T-cell (primary cell): ENCODE measurements around the gene ZNF581. TPM values are rescaled to one million over a fixed set of nuclear protein-coding genes. Genes with fewer than 3 reads are reported as not detected.

Experiments
- ATAC-seq, 4 experiments: fragments of 200-7000 bp in 3 of 4; fragments of 150-1000 bp in 1 of 4; cut with Tn5 transposase; replicated peaks in 1 of 4; 1 replicate in 3 of 4; 2 replicates in 1 of 4; pipeline ENCODE4 v1.10.0; 2021; ENCODE audit warnings: moderate library complexity in 3 of 4, mild to moderate bottlenecking in 2 of 4, moderate number of reproducible peaks in 1 of 4
- CTCF ChIA-PET, 2 donors: fragments of 300-600 bp; sonication (Branson Sonifier 250); formaldehyde crosslinking; loops; one replicate each; lab custom pipeline; 2022; ENCODE audit warnings: antibody characterized with exemption in 2 of 2; lab: Charles Lee
- POLR2A ChIA-PET, 2 donors: fragments of 300-600 bp; sonication (Branson Sonifier 250); formaldehyde crosslinking; loops; one replicate each; lab custom pipeline; 2022; ENCODE audit warnings: antibody characterized with exemption in 2 of 2; lab: Charles Lee
- DNase-seq, 35 experiments: peaks; one replicate each; pipeline versions ENCODE4 v3.0.0 to v3.0.0-alpha.2; 2013 to 2023
- H3K27ac ChIP-seq: one replicate; pipeline ENCODE4 v1.5.1; 2013; ENCODE audit warnings: low read length
- H3K27me3 ChIP-seq, 2 experiments: replicated peaks in 1 of 2; 1 replicate in 1 of 2; 2 replicates in 1 of 2; pipeline versions ENCODE4 v1.6.1 to v1.7.0; 2013; ENCODE audit warnings: low read length in 1 of 2, mixed read lengths in 1 of 2; ENCODE audit not compliant: control insufficient read depth in 2 of 2, insufficient read depth in 2 of 2; ENCODE audit errors: extremely low read depth in 1 of 2
- H3K36me3 ChIP-seq, 2 donors: 1 replicate in 1 of 2; 2 replicates in 1 of 2; pipeline versions ENCODE4 v1.6.1 to v1.7.0; 2013; ENCODE audit warnings: low read length in 1 of 2; ENCODE audit not compliant: control insufficient read depth in 2 of 2, insufficient read depth in 1 of 2; ENCODE audit errors: extremely low read depth in 1 of 2
- H3K4me1 ChIP-seq, 2 experiments: 1 replicate in 1 of 2; 2 replicates in 1 of 2; pipeline versions ENCODE4 v1.6.1 to v1.7.0; 2013; ENCODE audit warnings: low read length in 2 of 2, mixed read lengths in 1 of 2; ENCODE audit not compliant: insufficient read depth in 2 of 2, control insufficient read depth in 1 of 2; ENCODE audit errors: extremely low read depth in 1 of 2
- H3K4me3 ChIP-seq, 2 donors: 1 replicate in 1 of 2; 2 replicates in 1 of 2; pipeline versions ENCODE4 v1.5.1 to v1.7.0; 2013; ENCODE audit warnings: mild to moderate bottlenecking in 2 of 2, low read length in 1 of 2, moderate library complexity in 1 of 2; ENCODE audit not compliant: control insufficient read depth in 1 of 2; ENCODE audit errors: extremely low read depth in 1 of 2
- H3K9me3 ChIP-seq: 2 replicates; pipeline ENCODE4 v1.7.0; 2013
- H3K27ac Mint-ChIP-seq, 2 donors: one replicate each; pipeline ENCODE4 v1.8.0; 2020 to 2021; ENCODE audit warnings: mild to moderate bottlenecking in 2 of 2, mixed read lengths in 2 of 2
- H3K27me3 Mint-ChIP-seq, 2 donors: one replicate each; pipeline ENCODE4 v1.8.0; 2021 to 2022; ENCODE audit warnings: mixed read lengths in 2 of 2
- H3K36me3 Mint-ChIP-seq: one replicate; pipeline ENCODE4 v1.8.0; 2021; ENCODE audit warnings: mixed read lengths
- H3K4me1 Mint-ChIP-seq, 3 donors: one replicate each; pipeline ENCODE4 v1.8.0; 2020 to 2022; ENCODE audit warnings: mixed read lengths in 3 of 3, mild to moderate bottlenecking in 1 of 3
- H3K4me3 Mint-ChIP-seq, 3 donors: one replicate each; pipeline ENCODE4 v1.8.0; 2020 to 2022; ENCODE audit warnings: mild to moderate bottlenecking in 3 of 3, mixed read lengths in 3 of 3, moderate library complexity in 3 of 3
- H3K9me3 Mint-ChIP-seq, 3 donors: one replicate each; pipeline ENCODE4 v1.8.0; 2020 to 2022; ENCODE audit warnings: mixed read lengths in 3 of 3
- WGBS: methylation state at CpG from one replicate; pipeline ENCODE4 v1.1.5; 2013; ENCODE audit warnings: missing lambda C conversion rate; ENCODE audit not compliant: insufficient coverage; 5-methylcytosine and 5-hydroxymethylcytosine counted together
- total RNA-seq, 35 experiments: library from RNA in 6 of 35; stranded (reverse) in 6 of 35; fragments of 120-200 nt in 1 of 35; gene quantifications; one replicate each; pipeline versions ENCODE4 v1.2.1 to v1.2.4 and lab custom pipeline; 2013 to 2026

ZNF581 gene, protein sequence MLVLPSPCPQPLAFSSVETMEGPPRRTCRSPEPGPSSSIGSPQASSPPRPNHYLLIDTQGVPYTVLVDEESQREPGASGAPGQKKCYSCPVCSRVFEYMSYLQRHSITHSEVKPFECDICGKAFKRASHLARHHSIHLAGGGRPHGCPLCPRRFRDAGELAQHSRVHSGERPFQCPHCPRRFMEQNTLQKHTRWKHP
- 10 to 100 TPM; 26.4 to 38.7 (median 31.9) TPM for total RNA-seq
- 17.5 TPM for total RNA-seq (2013)
- 17.0 to 29.9 (median 21.3) reads per million in 29 experiments for total RNA-seq (lab: John Stamatoyannopoulos, UW)

- Histone ChIP-seq H3K27ac (peak within 1 kb of the TSS; percentile 84), H3K4me3 (peak within 1 kb of the TSS; percentile 66 to 86), H3K4me1 (peaks cover 22 to 72% of the 10 kb centered on the region in 2 experiments), H3K9me3 (no peaks in the 10 kb centered on the region), H3K27me3 (no peaks in the 10 kb centered on the region), H3K36me3 (peaks cover 10 to 13% of the 10 kb centered on the region in 2 donors)
- WGBS, result 0% methylated on average over 21 of the region's 56 CpGs
- POLR2A ChIA-PET, result no interaction called here
- Mint-ChIP-seq H3K27me3 (peaks cover 0 to 2% of the 10 kb centered on the region in 2 donors), H3K9me3 (no peaks in the 10 kb centered on the region), H3K27ac (peak within 1 kb of the TSS; percentile 96 to 98), H3K4me3 (peak within 1 kb of the TSS; percentile 83 to 90 (median 88)), H3K4me1 (peaks cover 50 to 64% (median 59%) of the 10 kb centered on the region in 3 donors), H3K36me3 (peaks cover 8% of the 10 kb centered on the region)
- DNase-seq (peak; percentile 55 to 89 (median 70)), ATAC-seq (peak; percentile 49 to 58 (median 54))
- CTCF ChIA-PET, result interaction anchor here in 1 of 2 donors (1.5 to 1.7 kb wide), 2 partner anchors 10 to 11 kb away, joined by 4 read pairs; partner anchors contain the start of gene U2AF2
Measured at GRCh38 chr19:55643003-55643886, at the start of gene ZNF581. ZNF581 (plus strand) TSS chr19:55643649; CDS start chr19:55644572, 923 bp downstream.

DNA sequence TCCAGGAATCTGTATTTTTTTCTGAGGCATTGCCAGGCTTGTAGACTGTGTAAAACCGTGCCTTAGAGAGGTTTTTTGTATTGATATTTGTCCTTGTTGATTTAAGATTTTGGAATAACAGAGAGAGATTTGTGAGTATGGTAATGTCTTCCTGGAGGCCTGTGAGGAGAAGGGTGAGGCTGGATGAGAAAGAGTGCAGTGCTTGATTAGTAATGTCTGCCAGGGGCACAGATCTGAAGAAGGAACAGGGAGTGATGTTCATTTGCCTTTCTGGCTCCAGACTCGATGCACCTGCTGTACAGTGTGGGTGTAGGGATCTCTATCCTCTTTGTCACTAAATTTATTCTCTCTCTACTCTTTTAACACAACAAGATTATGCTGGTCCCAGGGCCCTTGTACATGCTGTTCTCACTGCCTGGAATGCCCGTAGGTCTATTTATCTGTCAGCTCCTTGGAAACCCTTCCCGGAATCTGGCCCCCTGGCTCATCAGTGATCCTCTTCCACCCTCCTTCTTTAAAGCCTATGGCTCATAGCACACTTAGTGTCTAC is 48.4 kb upstream of the ZNF581 start:
- peaks cover 42% of the 10 kb centered on the region for H3K36me3 Mint-ChIP-seq
- WGBS, result 100% methylated on average over 2 of the region's 4 CpGs

GRCh38 chr19:55596304-55596703 is 47.1 kb upstream of the ZNF581 start:
- Histone ChIP-seq H3K9me3 (no peaks in the 10 kb centered on the region), H3K36me3 (peaks cover 27 to 28% of the 10 kb centered on the region in 2 donors), H3K27me3 (no peaks in the 10 kb centered on the region), H3K4me3 (no peak overlapping the region), H3K4me1 (peaks cover 6 to 16% of the 10 kb centered on the region in 2 experiments), H3K27ac (no peak overlapping the region)
- H3K4me3 Mint-ChIP-seq, result no peak overlapping the region
- DNase-seq (no peak), ATAC-seq (no peak)
- 100% methylated on average over 3 of the region's 3 CpGs for WGBS
- ChIA-PET POLR2A (no interaction called here), CTCF (no interaction called here)
- H3K27ac Mint-ChIP-seq, result no peak overlapping the region
- H3K9me3 Mint-ChIP-seq, result peaks cover 0 to 3% (median 0%) of the 10 kb centered on the region in 3 donors
- H3K36me3 Mint-ChIP-seq, result peaks cover 41% of the 10 kb centered on the region
- H3K27me3 Mint-ChIP-seq, result no peaks in the 10 kb centered on the region
- H3K4me1 Mint-ChIP-seq, result peaks cover 12 to 23% (median 12%) of the 10 kb centered on the region in 3 donors

More for the DNA sequence above, 48.4 kb upstream of the ZNF581 start:
- Histone ChIP-seq H3K4me3 (no peak overlapping the region), H3K27ac (no peak overlapping the region), H3K9me3 (no peaks in the 10 kb centered on the region), H3K4me1 (peaks cover 0 to 8% of the 10 kb centered on the region in 2 experiments), H3K36me3 (peaks cover 27 to 28% of the 10 kb centered on the region in 2 donors), H3K27me3 (no peaks in the 10 kb centered on the region)
- H3K27ac Mint-ChIP-seq, result no peak overlapping the region
- no peak overlapping the region for H3K4me3 Mint-ChIP-seq
- no peak for ATAC-seq
- H3K27me3 Mint-ChIP-seq, result no peaks in the 10 kb centered on the region
- H3K4me1 Mint-ChIP-seq, result peaks cover 5 to 17% (median 6%) of the 10 kb centered on the region in 3 donors
- CTCF ChIA-PET, result interaction anchor here in 1 of 2 donors (0.5 kb wide), 1 partner anchor 452 kb away, joined by 3 read pairs; no protein-coding TSS in a partner anchor
- POLR2A ChIA-PET, result no interaction called here
- H3K9me3 Mint-ChIP-seq, result peaks cover 0 to 3% (median 0%) of the 10 kb centered on the region in 3 donors
- DNase-seq, result no peak

DNA sequence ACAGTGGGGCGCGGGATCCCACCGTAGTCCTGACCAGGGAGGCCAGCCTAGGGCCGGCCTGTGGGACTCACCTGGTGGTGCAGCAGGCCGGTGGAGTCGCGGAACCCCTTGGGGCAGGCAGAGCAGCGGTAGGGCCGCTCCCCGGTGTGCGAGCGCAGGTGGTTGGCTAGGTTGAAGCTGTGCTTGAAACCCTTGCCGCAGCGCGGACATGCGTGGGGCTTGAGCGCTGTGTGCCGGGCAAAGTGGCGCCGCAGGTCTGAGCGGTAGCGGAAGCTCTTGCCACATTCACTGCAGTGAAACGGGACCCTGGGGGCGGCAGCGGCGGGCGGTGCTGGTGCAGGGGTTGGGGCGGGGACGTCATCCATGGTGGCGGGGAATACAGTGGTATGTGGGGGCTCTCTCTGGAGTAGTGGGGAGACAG is 45.9 kb upstream of the ZNF581 start:
- WGBS, result over 99% methylated on average over 20 of the region's 30 CpGs
- peaks cover 7 to 23% of the 10 kb centered on the region in 2 experiments for H3K4me1 ChIP-seq
- no peak overlapping the region for H3K27ac ChIP-seq
- ChIA-PET CTCF (no interaction called here), POLR2A (interaction anchor here in 1 of 2 donors (0.6 kb wide), 1 partner anchor 318 kb away, joined by 6 read pairs; the partner anchor contains the start of gene HSPBP1)
- Mint-ChIP-seq H3K4me1 (peaks cover 16 to 29% (median 17%) of the 10 kb centered on the region in 3 donors), H3K36me3 (peaks cover 37% of the 10 kb centered on the region), H3K9me3 (peaks cover 0 to 3% (median 0%) of the 10 kb centered on the region in 3 donors), H3K4me3 (no peak overlapping the region), H3K27me3 (no peaks in the 10 kb centered on the region), H3K27ac (no peak overlapping the region)
- H3K9me3 ChIP-seq, result no peaks in the 10 kb centered on the region
- no peak for DNase-seq
- peaks cover 22 to 23% of the 10 kb centered on the region in 2 donors for H3K36me3 ChIP-seq
- H3K4me3 ChIP-seq, result no peak overlapping the region
- ATAC-seq, result no peak
- H3K27me3 ChIP-seq, result no peaks in the 10 kb centered on the region

DNA sequence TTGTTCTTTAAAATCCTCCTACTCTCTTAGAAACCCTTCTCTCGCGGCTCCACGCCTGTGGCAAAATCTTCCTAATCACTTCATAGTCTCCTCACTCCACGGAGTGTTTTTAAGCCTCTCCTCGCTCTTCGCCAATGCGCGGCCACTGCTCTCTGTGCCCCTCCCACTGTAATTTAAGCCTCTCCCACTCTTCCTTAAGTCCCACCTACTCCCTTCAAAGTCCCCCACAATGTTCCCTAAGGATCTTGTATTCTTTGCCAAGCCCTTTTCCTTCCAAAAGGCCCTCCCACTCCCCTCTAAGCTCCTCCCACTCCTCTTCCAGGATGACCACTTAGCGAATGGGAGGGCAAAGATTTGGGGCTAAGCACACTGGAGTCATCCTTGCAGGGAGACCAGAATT is 45.4 kb upstream of the ZNF581 start:
- ChIA-PET CTCF (no interaction called here), POLR2A (no interaction called here)
- H3K4me1 ChIP-seq, result peaks cover 7 to 23% of the 10 kb centered on the region in 2 experiments
- no peak for DNase-seq
- no peak for ATAC-seq
- no peaks in the 10 kb centered on the region for H3K9me3 ChIP-seq
- H3K36me3 Mint-ChIP-seq, result peaks cover 37% of the 10 kb centered on the region
- H3K9me3 Mint-ChIP-seq, result peaks cover 0 to 3% (median 0%) of the 10 kb centered on the region in 3 donors
- H3K4me3 ChIP-seq, result no peak overlapping the region
- no peaks in the 10 kb centered on the region for H3K27me3 Mint-ChIP-seq
- H3K27me3 ChIP-seq, result no peaks in the 10 kb centered on the region
- H3K27ac ChIP-seq, result peak overlapping the region; percentile 97
- H3K4me1 Mint-ChIP-seq, result peaks cover 16 to 29% (median 17%) of the 10 kb centered on the region in 3 donors
- H3K36me3 ChIP-seq, result peaks cover 18 to 22% of the 10 kb centered on the region in 2 donors
- H3K4me3 Mint-ChIP-seq, result no peak overlapping the region
- WGBS, result 93% methylated on average over 8 of the region's 9 CpGs
- peak overlapping the region in 1 of 2 donors; percentile 91 for H3K27ac Mint-ChIP-seq
